ENCODE measurements around the gene TRPV4. TPM values are rescaled to one million over a fixed set of nuclear protein-coding genes. Genes with fewer than 3 reads are reported as not detected.

The TRPV4 gene
- total RNA-seq, 1 donor from 2014 or later = 0.56 TPM

DNA sequence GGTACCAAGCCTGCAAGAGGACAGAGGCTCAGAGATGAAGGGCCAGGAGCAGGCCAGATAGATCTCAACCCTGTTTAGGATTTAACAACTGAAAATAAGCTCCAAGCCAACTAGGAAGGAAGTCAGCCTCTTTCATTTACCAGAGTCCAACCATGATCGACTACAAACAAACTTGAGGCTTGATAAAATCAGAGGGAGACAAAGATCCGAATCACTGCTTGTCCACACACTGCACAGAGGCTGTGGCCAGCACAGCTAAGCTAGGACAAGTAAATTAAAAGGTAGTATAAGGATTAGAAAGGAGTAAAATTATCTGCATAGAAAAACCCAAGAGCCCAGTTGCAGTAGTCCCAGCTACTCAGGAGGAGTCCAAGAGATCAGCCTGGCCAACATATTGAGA is 79.2 kb downstream of the TRPV4 start:
- Mint-ChIP-seq H3K9me3 (peaks cover 15% of the 10 kb centered on the region), H3K4me1 (peaks cover 2% of the 10 kb centered on the region), H3K4me3 (no peak overlapping the region), H3K27ac (no peak overlapping the region), H3K27me3 (ENCODE audit: insufficient read depth, low read depth) (no peaks in the 10 kb centered on the region), H3K36me3 (peaks cover 10% of the 10 kb centered on the region)
- no peak overlapping the region for H3K9ac ChIP-seq
- H3K27me3 ChIP-seq = no peaks in the 10 kb centered on the region
- no peak overlapping the region for H2AFZ ChIP-seq (replicated peaks)
- DNase-seq (ENCODE audit: low spot score) = no peak
- peaks cover 22% of the 10 kb centered on the region for H3K4me1 ChIP-seq
- TF ChIP-seq, protein P1, sequence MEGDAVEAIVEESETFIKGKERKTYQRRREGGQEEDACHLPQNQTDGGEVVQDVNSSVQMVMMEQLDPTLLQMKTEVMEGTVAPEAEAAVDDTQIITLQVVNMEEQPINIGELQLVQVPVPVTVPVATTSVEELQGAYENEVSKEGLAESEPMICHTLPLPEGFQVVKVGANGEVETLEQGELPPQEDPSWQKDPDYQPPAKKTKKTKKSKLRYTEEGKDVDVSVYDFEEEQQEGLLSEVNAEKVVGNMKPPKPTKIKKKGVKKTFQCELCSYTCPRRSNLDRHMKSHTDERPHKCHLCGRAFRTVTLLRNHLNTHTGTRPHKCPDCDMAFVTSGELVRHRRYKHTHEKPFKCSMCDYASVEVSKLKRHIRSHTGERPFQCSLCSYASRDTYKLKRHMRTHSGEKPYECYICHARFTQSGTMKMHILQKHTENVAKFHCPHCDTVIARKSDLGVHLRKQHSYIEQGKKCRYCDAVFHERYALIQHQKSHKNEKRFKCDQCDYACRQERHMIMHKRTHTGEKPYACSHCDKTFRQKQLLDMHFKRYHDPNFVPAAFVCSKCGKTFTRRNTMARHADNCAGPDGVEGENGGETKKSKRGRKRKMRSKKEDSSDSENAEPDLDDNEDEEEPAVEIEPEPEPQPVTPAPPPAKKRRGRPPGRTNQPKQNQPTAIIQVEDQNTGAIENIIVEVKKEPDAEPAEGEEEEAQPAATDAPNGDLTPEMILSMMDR (IDR thresholded peaks at IDR 0.05) = no peak
- no peak for TF ChIP-seq EZH2phosphoT487 (IDR thresholded peaks at IDR 0.05)
- no peak for TF ChIP-seq EZH2 (IDR thresholded peaks at IDR 0.05)
- no peaks in the 10 kb centered on the region for H3K36me3 ChIP-seq
- peaks cover 29% of the 10 kb centered on the region for H4K20me1 ChIP-seq (ENCODE audit: low read depth)
- H3K27ac ChIP-seq = no peak overlapping the region
- H3K79me2 ChIP-seq (ENCODE audit: low read depth) = no peaks in the 10 kb centered on the region
- H3K4me2 ChIP-seq = no peak overlapping the region
- H3K9me3 ChIP-seq (ENCODE audit: low read depth) = peaks cover 12% of the 10 kb centered on the region
- no peak overlapping the region for H3K4me3 ChIP-seq
- H3F3A ChIP-seq (ENCODE audit: low read depth) = no peaks in the 10 kb centered on the region

DNA sequence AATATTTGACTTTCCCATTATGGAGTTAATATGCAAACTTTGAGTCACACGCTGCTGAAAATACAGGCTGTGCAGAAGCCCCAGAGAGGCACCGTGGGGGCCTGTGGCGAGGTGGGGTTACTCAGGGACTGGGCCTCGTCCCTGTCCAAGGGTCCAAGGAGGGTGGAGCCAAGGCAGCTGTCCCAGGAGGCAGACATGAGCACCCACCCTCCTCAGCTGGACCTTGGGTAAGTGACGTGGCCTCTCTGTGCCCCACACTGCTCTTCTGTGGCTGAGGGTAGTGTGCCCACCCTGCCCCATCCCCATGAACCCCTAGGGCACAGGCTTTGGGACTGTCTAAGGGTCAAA is 80.2 kb downstream of the TRPV4 start:
- H3K4me1 Mint-ChIP-seq = peaks cover 1% of the 10 kb centered on the region
- DNase-seq (ENCODE audit: low spot score) = no peak

DNA sequence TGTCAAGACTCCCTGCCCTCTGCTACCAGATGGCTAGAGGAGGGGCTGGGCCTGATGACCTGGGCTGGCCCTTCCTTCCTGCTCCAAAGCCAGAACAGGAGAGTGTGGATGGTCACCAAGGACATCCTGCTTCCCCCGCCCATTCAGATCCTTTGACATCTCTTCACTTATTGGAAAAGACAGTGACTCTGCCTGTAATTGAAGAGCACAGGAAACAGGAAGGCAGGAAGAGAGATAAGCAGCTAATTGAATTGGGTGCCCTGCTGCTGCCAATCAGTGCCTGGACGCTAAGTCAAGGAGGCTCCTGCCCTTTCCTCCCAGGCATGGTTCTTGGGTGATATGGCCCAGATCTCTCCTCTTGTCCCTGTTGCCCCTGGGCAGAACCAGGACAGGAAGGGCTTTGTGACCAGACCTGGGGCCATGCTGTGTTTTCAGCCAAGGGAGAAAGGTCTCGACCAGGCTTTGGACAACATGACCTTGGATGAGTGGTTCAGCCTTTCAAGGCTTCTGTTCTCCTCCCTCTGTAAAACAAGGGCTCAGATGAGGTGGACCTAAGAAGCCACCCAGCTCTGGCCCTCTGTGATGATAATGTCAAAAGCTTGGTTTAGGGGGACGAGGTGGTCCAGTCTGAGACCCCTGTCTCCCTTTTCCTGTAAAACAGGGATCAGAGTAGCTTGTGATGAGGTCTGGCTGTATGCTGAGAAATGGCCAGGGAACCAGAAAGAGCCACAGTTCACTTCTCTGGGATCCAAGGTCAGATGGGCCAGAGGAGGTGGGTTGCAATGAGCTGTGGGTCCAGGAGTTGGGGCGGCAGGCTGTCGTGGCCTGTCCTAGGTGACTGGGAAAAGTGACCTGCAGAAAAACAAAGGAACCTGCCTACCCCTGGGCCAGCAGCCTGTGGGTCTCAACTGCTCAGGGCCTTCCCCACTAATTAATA is 80.8 kb downstream of the TRPV4 start:
- peaks cover 8% of the 10 kb centered on the region for H3K4me1 ChIP-seq
- H4K20me1 ChIP-seq (ENCODE audit: low read depth) = peaks cover 14% of the 10 kb centered on the region
- TF ChIP-seq EZH2phosphoT487 (IDR thresholded peaks at IDR 0.05) (no peak), EZH2 (IDR thresholded peaks at IDR 0.05) (no peak)
- TF ChIP-seq, protein P1 (IDR thresholded peaks at IDR 0.05) = no peak
- H3K36me3 ChIP-seq = no peaks in the 10 kb centered on the region
- Mint-ChIP-seq H3K27ac (no peak overlapping the region), H3K4me3 (no peak overlapping the region), H3K9me3 (peaks cover 15% of the 10 kb centered on the region), H3K27me3 (ENCODE audit: insufficient read depth, low read depth) (no peaks in the 10 kb centered on the region), H3K36me3 (peaks cover 10% of the 10 kb centered on the region), H3K4me1 (no peaks in the 10 kb centered on the region)
- no peak overlapping the region for H3K9ac ChIP-seq
- no peak overlapping the region for H3K27ac ChIP-seq
- H3K4me2 ChIP-seq = no peak overlapping the region
- DNase-seq (ENCODE audit: low spot score) = no peak
- no peak overlapping the region for H3K4me3 ChIP-seq
- H2AFZ ChIP-seq (replicated peaks) = no peak overlapping the region
- peaks cover 12% of the 10 kb centered on the region for H3K9me3 ChIP-seq (ENCODE audit: low read depth)
- H3K79me2 ChIP-seq (ENCODE audit: low read depth) = no peaks in the 10 kb centered on the region
- no peaks in the 10 kb centered on the region for H3F3A ChIP-seq (ENCODE audit: low read depth)
- no peaks in the 10 kb centered on the region for H3K27me3 ChIP-seq

More for the DNA sequence above, 80.2 kb downstream of the TRPV4 start:
- H3F3A ChIP-seq (ENCODE audit: low read depth) = no peaks in the 10 kb centered on the region
- H3K4me1 ChIP-seq = peaks cover 13% of the 10 kb centered on the region
- no peaks in the 10 kb centered on the region for H3K36me3 ChIP-seq
- Mint-ChIP-seq H3K4me3 (no peak overlapping the region), H3K9me3 (peaks cover 15% of the 10 kb centered on the region), H3K27me3 (ENCODE audit: insufficient read depth, low read depth) (no peaks in the 10 kb centered on the region), H3K27ac (no peak overlapping the region), H3K36me3 (peaks cover 10% of the 10 kb centered on the region)
- H3K4me2 ChIP-seq = no peak overlapping the region
- H2AFZ ChIP-seq (replicated peaks) = no peak overlapping the region
- no peak overlapping the region for H3K9ac ChIP-seq
- peaks cover 20% of the 10 kb centered on the region for H4K20me1 ChIP-seq (ENCODE audit: low read depth)
- no peaks in the 10 kb centered on the region for H3K27me3 ChIP-seq
- no peak overlapping the region for H3K4me3 ChIP-seq
- no peaks in the 10 kb centered on the region for H3K79me2 ChIP-seq (ENCODE audit: low read depth)
- peaks cover 12% of the 10 kb centered on the region for H3K9me3 ChIP-seq (ENCODE audit: low read depth)
- TF ChIP-seq, protein P1 (IDR thresholded peaks at IDR 0.05) = no peak
- TF ChIP-seq EZH2phosphoT487 (IDR thresholded peaks at IDR 0.05) (no peak), EZH2 (IDR thresholded peaks at IDR 0.05) (no peak)
- no peak overlapping the region for H3K27ac ChIP-seq

All from neural progenitor cell (in vitro differentiated cells).